ENCODE data around the gene SRGN. TPM values are rescaled to one million over a fixed set of nuclear protein-coding genes. Genes with fewer than 3 reads are reported as not detected.
A peak's percentile ranks its signal among the peaks of the same experiment; 100 is the strongest.
"Not testable (repeated sequence)": the region's sequence is repeated elsewhere in the genome, so short reads cannot be mapped to it uniquely, and the experiment has no call there.

SRGN gene, protein sequence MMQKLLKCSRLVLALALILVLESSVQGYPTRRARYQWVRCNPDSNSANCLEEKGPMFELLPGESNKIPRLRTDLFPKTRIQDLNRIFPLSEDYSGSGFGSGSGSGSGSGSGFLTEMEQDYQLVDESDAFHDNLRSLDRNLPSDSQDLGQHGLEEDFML
- 67.7 TPM for total RNA-seq
- 205 TPM for polyA plus RNA-seq

DNA sequence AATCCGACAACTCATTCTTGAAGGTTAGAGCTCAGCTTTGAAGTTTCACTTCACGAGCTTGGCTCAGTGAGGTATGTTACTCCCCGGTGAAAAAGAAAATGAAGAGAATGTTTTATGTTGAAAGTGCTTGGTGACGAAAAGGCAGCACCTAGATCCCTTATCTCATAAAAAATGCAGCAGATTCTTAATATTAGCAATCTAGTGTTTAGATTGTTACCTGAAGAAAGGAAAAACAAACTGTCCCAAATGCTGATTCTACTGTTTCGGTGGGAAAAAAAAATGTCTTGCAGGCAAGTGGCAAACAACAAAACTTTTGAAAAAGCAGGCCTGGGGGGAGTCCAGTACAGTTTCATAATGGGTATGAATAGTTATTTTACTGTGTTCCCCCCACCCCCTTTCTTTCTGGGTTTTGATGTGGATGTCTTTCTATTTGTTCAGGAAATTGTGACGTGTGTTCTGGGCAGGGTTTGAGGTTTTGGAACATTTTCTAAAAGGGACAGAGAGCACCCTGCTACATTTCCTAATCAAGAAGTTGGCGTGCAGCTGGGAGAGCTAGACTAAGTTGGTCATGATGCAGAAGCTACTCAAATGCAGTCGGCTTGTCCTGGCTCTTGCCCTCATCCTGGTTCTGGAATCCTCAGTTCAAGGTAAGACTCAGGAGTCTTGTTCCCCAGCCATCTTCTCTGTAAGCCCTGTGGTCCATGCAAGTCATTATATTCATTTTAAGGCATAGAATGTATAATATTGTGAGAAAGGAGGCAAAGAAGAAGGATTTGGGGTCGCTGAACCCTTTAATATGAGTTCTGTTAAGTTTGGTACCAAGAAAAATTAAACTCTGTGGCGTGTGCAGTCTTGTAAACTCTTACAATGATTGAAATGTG, at the start of gene SRGN:
Gene SRGN (plus strand): TSS at position 514 of the 881 bp plus-strand sequence. CDS start 55 bp downstream, at position 569.
- peak within 1 kb of the TSS; percentile 69 for H3K27ac ChIP-seq (ENCODE audit: low read depth)
- no peaks in the 10 kb centered on the region for H3K36me3 ChIP-seq (ENCODE audit: insufficient read depth)
- no peaks in the 10 kb centered on the region for H3K4me1 ChIP-seq (ENCODE audit: insufficient read depth)
- peak within 1 kb of the TSS; percentile 60 for H3K4me3 ChIP-seq (ENCODE audit: low read depth, low read length)
- 51% methylated on average over 10 of the region's 10 CpGs for WGBS
- no peak for DNase-seq (ENCODE audit: extremely low spot score)

DNA sequence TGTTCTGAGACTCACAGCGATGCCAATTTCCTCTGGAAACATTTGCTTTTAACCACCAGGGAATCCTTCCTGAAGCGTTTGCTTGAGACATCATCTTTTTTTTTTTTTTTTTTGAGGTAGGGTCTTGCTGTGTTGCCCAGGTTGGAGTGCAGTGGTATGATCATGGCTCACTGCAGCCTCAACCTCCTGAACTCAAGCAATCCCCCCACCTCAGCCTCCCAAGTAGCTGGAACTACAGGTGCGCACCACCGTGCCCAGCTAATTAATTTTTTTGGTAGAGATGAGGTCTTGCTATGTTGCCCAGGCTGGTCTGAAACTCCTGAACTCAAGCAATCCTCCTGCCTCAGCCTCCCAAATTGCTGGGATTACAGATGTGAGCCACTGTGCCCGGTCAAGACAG, 47.0 kb upstream of the SRGN start:
- not testable (repeated sequence) for H3K27ac ChIP-seq (ENCODE audit: low read depth); H3K4me1 ChIP-seq (ENCODE audit: insufficient read depth); H3K36me3 ChIP-seq (ENCODE audit: insufficient read depth); DNase-seq (ENCODE audit: extremely low spot score); H3K4me3 ChIP-seq (ENCODE audit: low read depth, low read length)
- 72% methylated on average over 5 of the region's 5 CpGs for WGBS

DNA sequence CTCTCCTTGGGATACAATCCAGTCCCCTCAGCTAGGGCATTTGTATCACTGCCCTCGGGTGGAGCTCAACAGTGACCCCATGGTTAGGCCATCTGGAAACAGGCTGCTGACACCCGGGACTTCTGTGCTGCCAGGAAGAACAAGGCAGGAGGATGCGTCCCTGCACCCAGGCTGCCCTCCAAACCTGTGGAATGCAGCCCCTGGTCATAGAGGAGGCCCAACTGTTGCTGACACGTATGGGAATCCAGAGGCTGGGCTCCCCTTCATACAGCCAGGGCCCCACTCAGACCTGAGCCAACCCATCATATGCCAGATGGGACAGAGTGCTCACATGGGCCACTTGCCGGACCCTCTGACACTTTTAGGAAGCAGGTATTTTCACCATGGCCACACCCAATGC, 45.5 kb upstream of the SRGN start:
- H3K36me3 ChIP-seq (ENCODE audit: insufficient read depth): no peaks in the 10 kb centered on the region
- no peak overlapping the region for H3K4me3 ChIP-seq (ENCODE audit: low read depth, low read length)
- 77% methylated on average over 5 of the region's 5 CpGs for WGBS
- H3K4me1 ChIP-seq (ENCODE audit: insufficient read depth): no peaks in the 10 kb centered on the region
- no peak for DNase-seq (ENCODE audit: extremely low spot score)
- no peak overlapping the region for H3K27ac ChIP-seq (ENCODE audit: low read depth)

DNA sequence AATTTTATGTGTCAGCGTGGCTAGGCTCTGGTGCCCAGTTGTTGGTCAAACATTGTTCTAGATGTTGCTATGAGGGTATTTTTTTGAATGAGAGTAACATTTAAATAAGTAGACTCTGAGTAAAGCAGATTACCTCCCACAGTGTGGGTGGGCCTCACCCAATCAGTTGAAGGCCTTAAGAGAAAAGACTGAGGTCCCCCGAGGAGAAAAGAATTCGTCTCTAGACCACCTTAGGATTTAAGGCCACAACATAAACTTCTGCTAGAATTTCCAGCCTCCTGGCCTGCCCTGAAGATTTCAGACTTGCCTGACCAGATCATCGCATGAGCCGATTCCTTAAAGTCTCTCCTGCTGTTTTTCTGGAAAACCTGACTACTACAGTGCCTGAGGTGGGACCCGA, 45.1 kb upstream of the SRGN start:
- H3K36me3 ChIP-seq (ENCODE audit: insufficient read depth): no peaks in the 10 kb centered on the region
- H3K4me1 ChIP-seq (ENCODE audit: insufficient read depth): no peaks in the 10 kb centered on the region
- no peak overlapping the region for H3K27ac ChIP-seq (ENCODE audit: low read depth)
- no peak for DNase-seq (ENCODE audit: extremely low spot score)
- 94% methylated on average over 6 of the region's 6 CpGs for WGBS
- no peak overlapping the region for H3K4me3 ChIP-seq (ENCODE audit: low read depth, low read length)

DNA sequence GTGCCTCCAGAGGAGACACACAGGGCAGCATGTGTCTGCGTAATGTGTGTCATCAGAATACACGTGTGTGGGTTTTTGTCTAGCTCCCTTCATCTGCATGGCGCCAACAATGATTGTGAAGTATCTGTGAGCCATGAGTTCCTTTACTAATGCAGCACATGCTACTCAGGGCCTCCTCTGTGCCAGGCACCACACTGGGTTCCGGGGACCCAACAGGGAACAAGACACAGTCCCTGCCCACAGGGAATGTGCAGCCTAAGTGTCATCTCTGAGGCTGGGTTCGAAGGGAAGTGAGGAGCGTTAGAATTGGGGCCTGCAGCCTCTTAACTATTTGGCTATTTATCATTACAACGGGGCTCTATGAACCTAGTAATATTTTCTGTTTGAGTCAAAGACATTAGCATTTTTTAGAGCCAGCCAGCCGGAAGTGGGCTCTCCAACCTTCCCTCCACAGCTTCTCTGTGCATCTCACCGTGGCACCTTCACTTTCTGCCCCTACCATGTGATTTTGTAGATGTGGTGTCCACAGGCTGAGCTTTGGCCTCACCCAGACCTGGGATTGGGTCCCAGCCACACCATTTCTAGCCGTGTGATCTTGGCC, 43.9 kb upstream of the SRGN start:
- no peak overlapping the region for H3K27ac ChIP-seq (ENCODE audit: low read depth)
- no peak for DNase-seq (ENCODE audit: extremely low spot score)

DNA sequence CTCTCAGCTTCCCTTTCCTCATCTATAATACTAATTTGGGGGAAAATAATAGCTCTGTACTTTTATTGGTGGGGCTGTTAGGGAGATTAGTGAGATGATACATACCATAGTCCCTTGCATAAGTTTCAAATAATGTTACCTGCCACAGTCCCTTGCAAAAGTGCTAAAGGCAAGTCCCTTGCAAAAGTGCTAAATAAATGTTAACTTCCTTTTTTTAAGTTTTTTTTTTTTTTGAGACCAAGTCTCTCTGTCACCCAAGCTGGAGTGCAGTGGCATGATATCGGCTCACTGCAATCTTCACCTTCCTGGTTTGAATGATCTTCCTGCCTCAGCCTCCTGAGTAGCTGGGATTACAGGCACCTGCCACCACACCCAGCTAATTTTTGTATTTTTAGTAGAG, 43.4 kb upstream of the SRGN start:
- Histone ChIP-seq H3K4me3 (ENCODE audit: low read depth, low read length) (no peak overlapping the region), H3K36me3 (ENCODE audit: insufficient read depth) (no peaks in the 10 kb centered on the region), H3K4me1 (ENCODE audit: insufficient read depth) (no peaks in the 10 kb centered on the region), H3K27ac (ENCODE audit: low read depth) (no peak overlapping the region)
- 82% methylated on average over 1 of the region's 1 CpG for WGBS
- no peak for DNase-seq (ENCODE audit: extremely low spot score)

More for the DNA sequence above, 43.9 kb upstream of the SRGN start:
- 74% methylated on average over 10 of the region's 10 CpGs for WGBS
- H3K4me1 ChIP-seq (ENCODE audit: insufficient read depth): no peaks in the 10 kb centered on the region
- no peaks in the 10 kb centered on the region for H3K36me3 ChIP-seq (ENCODE audit: insufficient read depth)
- H3K4me3 ChIP-seq (ENCODE audit: low read depth, low read length): no peak overlapping the region

DNA sequence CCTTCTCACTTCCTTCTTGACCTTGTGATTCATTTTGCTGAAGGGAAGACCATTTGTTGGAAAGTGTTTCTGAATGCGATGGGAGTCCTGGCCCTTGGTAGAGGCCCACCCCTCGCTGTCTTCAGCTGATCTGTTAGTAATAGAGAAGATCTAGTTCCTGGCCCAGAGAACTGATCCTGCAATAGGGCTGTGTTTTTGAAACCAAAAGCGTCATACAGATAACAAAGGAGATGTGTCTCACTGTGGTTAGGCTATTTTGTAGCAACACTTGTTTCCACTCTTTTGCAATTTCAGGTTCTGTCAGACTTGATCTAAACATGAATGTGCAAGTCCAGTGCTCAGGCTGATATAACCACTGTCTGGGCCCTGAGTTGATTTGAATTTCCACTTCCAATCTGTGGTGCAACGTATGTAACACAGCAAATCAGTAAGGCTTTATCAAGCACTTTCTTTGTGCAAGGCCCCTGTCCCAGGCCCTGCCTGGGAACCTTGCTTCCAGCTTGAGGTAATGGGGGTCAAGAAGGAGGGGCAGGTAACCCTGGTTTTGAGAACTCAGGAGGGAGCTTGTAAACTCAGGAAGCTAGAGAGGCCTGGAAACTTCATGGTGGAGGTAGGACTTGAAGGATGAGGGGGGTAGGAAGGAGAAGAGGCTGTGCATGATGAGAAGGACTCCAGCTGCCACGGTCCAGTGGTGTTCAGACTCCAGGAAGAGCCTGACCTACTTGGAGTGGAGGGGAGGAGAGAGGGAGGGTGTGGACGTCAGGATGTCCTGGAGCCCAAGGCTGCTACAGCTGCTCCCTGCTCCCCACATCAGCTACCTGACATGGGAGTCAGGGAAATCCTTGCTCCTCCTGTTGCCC, 42.2 kb upstream of the SRGN start:
- DNase-seq (ENCODE audit: extremely low spot score): no peak
- Histone ChIP-seq H3K27ac (ENCODE audit: low read depth) (no peak overlapping the region), H3K4me1 (ENCODE audit: insufficient read depth) (no peaks in the 10 kb centered on the region), H3K4me3 (ENCODE audit: low read depth, low read length) (no peak overlapping the region), H3K36me3 (ENCODE audit: insufficient read depth) (no peaks in the 10 kb centered on the region)
- WGBS: 68% methylated on average over 6 of the region's 6 CpGs

DNA sequence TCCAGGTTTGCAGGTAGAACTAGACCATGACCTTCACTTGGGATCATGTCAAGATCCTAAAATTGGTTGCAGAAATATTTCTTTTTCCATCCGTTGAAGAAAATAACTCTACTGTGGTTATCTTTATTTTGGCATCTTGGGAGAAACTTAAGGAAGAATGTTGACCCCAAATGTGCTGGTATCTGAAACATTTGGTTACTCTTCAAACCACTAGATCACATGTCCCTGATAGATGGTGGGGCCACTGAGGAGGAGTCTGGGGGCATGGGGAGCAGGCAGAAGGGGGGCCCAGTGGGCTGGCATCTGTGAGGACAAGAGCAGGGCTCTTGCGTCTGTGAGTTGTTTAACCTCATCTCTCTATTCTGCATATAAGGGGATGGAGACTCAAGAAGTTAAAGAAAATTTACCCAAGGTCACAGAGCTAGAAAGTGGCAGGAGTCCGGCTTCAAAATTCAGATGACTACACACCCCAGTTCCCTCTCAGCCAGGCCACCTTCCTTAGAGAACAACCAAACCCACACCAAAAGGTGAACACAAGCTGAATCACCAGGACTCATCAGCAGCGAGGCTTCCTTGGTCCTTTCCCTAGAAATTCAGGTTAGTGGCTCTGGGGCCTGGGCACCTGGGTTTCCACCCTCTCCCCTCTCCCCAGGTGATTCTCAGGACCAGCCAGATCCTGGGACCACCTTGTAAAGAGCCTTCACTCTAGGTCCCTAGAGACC, 40.6 kb upstream of the SRGN start:
- no peaks in the 10 kb centered on the region for H3K4me1 ChIP-seq (ENCODE audit: insufficient read depth)
- H3K36me3 ChIP-seq (ENCODE audit: insufficient read depth): no peaks in the 10 kb centered on the region
- no peak for DNase-seq (ENCODE audit: extremely low spot score)
- H3K4me3 ChIP-seq (ENCODE audit: low read depth, low read length): no peak overlapping the region
- 72% methylated on average over 4 of the region's 4 CpGs for WGBS
- no peak overlapping the region for H3K27ac ChIP-seq (ENCODE audit: low read depth)

DNA sequence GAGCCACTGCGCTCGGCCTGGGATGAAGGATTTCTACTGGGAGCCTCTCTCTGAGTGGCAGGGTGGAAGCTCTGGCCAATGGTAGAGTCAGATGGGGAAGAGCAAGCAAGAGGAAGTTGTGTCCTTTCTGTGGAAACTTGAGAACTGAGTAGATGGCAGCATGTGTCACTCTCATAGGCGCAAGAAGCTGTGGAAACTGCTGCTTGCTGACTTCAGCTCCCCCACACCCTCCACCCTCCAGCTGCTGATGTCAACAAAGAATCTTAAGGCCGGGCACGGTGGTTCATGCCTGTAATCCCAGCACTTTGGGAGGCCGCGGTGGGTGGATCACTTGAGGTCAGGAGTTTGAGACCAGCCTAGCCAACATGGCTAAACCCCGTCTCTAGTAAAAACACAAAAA, 39.8 kb upstream of the SRGN start:
- H3K36me3 ChIP-seq (ENCODE audit: insufficient read depth): no peaks in the 10 kb centered on the region
- no peak overlapping the region for H3K27ac ChIP-seq (ENCODE audit: low read depth)
- DNase-seq (ENCODE audit: extremely low spot score): no peak
- no peak overlapping the region for H3K4me3 ChIP-seq (ENCODE audit: low read depth, low read length)
- no peaks in the 10 kb centered on the region for H3K4me1 ChIP-seq (ENCODE audit: insufficient read depth)
- WGBS: 52% methylated on average over 8 of the region's 8 CpGs

DNA sequence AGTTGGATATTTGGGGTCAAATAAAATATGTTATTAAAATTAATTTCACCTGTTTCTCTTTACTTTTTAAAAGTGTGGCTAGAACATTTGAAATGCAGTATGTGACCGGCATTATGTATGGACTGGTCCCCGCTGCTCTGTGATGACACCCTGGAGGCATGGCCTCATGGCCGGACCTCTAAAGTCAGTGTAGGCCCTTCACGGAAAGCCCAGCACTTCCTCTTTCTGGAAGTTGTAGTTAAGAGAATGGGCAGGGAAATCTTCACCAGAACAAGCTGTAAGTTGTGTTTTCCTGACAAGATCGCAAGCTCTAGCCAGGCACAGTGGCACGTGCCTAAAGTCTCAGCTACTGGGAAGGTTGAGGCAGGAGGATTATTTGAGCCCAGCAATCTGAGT, 38.3 kb upstream of the SRGN start:
- Histone ChIP-seq H3K27ac (ENCODE audit: low read depth) (no peak overlapping the region), H3K4me3 (ENCODE audit: low read depth, low read length) (no peak overlapping the region)
- no peak for DNase-seq (ENCODE audit: extremely low spot score)

DNA sequence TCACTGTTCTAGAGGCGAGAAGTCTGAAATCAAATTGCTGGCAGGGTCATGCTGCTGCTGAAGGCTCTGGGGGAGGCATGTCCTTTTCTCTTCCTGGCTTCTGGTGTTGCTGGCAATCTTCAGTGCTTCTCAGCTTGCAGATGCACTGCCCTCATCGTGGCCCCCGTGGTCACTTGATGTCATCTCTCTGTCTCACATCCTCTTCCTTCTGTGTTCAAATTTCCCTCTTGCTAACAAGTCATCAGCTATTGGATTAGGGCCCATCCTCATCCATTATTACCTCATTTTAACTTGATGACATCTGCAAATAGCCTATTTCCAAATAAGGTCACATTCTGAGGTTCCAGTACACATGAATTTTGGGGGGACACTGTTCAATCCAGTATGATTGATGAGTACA, 36.6 kb upstream of the SRGN start:
- no peak for DNase-seq (ENCODE audit: extremely low spot score)
- no peaks in the 10 kb centered on the region for H3K36me3 ChIP-seq (ENCODE audit: insufficient read depth)
- WGBS: 83% methylated on average over 3 of the region's 3 CpGs
- H3K27ac ChIP-seq (ENCODE audit: low read depth): no peak overlapping the region
- no peak overlapping the region for H3K4me3 ChIP-seq (ENCODE audit: low read depth, low read length)
- H3K4me1 ChIP-seq (ENCODE audit: insufficient read depth): no peaks in the 10 kb centered on the region

More for the DNA sequence above, 38.3 kb upstream of the SRGN start:
- no peaks in the 10 kb centered on the region for H3K4me1 ChIP-seq (ENCODE audit: insufficient read depth)
- H3K36me3 ChIP-seq (ENCODE audit: insufficient read depth): no peaks in the 10 kb centered on the region
- 76% methylated on average over 6 of the region's 6 CpGs for WGBS

DNA sequence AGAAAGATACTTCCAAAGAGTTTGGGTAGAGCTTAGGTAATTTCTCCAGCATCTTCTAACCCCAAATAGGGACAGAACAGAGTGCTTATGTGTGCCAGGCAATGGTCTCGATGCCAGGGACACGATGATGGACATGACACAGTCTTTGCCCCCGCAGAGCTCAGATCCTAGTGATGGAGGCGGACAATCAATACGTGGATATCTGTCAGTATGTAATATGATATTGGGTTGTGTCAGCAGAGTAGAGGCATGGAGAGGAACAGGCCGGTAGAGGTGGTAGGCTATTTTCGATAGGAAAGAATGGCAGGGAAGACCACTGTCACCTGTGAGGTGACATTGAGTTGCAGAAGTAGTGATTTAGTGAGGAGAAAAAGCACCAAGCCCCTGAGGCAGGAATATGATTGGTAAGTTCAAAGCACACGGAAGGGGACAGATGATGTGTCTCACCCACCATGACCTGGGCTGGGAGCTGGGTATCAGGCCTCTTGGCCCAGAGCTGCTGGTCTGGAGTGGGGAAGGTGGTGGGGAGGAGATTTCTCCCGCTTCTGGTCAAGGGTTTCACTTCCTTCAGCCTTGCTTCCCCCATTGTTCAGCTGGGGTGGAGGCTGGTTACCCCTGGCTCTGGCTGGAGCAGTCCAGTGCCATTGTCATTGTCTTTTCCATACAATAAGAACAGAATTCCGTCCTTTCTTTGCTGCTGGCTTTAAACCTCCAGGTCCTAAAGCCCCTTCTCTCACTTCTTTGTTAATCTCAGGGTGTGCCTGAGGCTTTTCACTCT, 36.0 kb upstream of the SRGN start:
- WGBS: 77% methylated on average over 10 of the region's 10 CpGs
- DNase-seq (ENCODE audit: extremely low spot score): no peak
- no peak overlapping the region for H3K4me3 ChIP-seq (ENCODE audit: low read depth, low read length)
- no peak overlapping the region for H3K27ac ChIP-seq (ENCODE audit: low read depth)
- no peaks in the 10 kb centered on the region for H3K4me1 ChIP-seq (ENCODE audit: insufficient read depth)
- no peaks in the 10 kb centered on the region for H3K36me3 ChIP-seq (ENCODE audit: insufficient read depth)

Data from urinary bladder (tissue), 4 donors.